ENCODE results near the gene APMAP. TPM values are rescaled to one million over a fixed set of nuclear protein-coding genes. Genes with fewer than 3 reads are reported as not detected.
A peak's percentile ranks its signal among the peaks of the same experiment; 100 is the strongest.

APMAP gene
- total RNA-seq, 2 experiments from 2014 or later: 27.7 to 28.0 TPM

DNA sequence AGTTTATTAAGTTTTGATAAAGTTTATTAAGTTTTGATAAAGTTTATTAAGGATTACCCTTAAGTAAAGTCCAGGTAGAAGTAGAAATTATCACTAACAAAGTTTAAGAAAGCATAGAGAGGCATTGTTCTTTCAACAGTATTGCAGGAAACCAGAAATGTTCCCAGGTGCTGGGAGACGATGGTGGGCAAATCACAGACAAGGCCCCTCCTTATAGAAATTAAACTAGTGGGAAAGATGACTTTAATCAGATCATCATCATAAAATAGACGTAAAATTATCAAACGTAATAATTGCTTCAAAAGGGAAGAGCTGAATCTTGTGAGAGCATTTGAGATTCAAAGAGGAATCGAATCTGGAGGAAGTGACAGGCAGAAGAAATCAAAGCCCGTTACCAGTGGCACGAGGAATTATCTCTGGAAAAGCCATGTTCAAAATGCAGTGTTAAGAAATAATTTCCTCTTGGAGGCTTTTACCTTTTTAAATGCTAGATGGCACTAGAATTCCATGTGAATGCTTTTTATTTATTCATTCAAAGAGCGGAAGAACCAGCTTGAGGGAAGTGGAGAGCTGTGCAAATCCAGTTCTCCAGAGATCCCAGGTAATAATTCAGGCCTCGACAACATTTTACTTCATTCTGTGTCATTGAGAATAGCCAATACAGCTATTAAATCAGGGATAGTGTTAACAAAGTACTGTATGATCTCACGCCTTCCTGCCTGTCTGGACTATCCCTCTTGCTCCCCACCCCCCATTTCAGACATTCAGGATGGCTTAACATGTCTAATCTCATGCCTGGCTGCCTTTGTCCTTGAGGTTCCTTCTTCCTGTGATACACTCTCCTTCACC is 1.0 kb upstream of the APMAP start:
- H3K4me3 ChIP-seq (ENCODE audit: low read depth, low read length, poor library complexity, severe bottlenecking): peak overlapping the region; percentile 86
- peak; percentile 40 for DNase-seq (ENCODE audit: low spot score)
- H3K9me3 ChIP-seq (ENCODE audit: low read length): no peaks in the 10 kb centered on the region
- H3K79me2 ChIP-seq (ENCODE audit: insufficient read depth, low read depth, low read length): peaks cover 16% of the 10 kb centered on the region; the same call in 1 of the 2 replicates
- intact Hi-C loops (cut with micrococcal nuclease; ENCODE audit: unreplicated experiment): loop anchor here (2.0 to 10.0 kb wide), 4 partner anchors 185 to 631 kb away; partner anchors contain the start of genes NANP and PYGB
- no peaks in the 10 kb centered on the region for H3K9me2 ChIP-seq (ENCODE audit: insufficient read depth, low read length)
- H3K27ac ChIP-seq (ENCODE audit: low read depth, low read length, poor library complexity, severe bottlenecking): peak overlapping the region; percentile 63
- CTCF ChIA-PET (ENCODE audit: unreplicated experiment): no interaction called here
- TF ChIP-seq, protein P1, sequence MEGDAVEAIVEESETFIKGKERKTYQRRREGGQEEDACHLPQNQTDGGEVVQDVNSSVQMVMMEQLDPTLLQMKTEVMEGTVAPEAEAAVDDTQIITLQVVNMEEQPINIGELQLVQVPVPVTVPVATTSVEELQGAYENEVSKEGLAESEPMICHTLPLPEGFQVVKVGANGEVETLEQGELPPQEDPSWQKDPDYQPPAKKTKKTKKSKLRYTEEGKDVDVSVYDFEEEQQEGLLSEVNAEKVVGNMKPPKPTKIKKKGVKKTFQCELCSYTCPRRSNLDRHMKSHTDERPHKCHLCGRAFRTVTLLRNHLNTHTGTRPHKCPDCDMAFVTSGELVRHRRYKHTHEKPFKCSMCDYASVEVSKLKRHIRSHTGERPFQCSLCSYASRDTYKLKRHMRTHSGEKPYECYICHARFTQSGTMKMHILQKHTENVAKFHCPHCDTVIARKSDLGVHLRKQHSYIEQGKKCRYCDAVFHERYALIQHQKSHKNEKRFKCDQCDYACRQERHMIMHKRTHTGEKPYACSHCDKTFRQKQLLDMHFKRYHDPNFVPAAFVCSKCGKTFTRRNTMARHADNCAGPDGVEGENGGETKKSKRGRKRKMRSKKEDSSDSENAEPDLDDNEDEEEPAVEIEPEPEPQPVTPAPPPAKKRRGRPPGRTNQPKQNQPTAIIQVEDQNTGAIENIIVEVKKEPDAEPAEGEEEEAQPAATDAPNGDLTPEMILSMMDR (conservative IDR thresholded peaks at IDR 0.05; ENCODE audit: low read length): peak; percentile 64
- no peak for TF ChIP-seq EZH2phosphoT487 (IDR thresholded peaks at IDR 0.05; ENCODE audit: borderline replicate concordance, low read depth, low read length)
- peaks cover 10% of the 10 kb centered on the region for H4K20me1 ChIP-seq (ENCODE audit: insufficient read depth, low read length)
- BruUV-seq (replicated peaks): no TSS peak
- peak overlapping the region; percentile 81 for H3K4me2 ChIP-seq (ENCODE audit: low read length)
- H2AFZ ChIP-seq (ENCODE audit: low read length): peak overlapping the region; percentile 80
- H3K4me1 ChIP-seq (ENCODE audit: insufficient read depth, low read length, poor library complexity, severe bottlenecking): peaks cover 28% of the 10 kb centered on the region
- H3K36me3 ChIP-seq (ENCODE audit: insufficient read depth, low read length): peaks cover 4% of the 10 kb centered on the region; the same call in 1 of the 2 replicates
- POLR2A ChIA-PET: interaction anchor here (0.8 kb wide), 1 partner anchor 16 kb away, joined by 3 read pairs; no protein-coding TSS in a partner anchor

GRCh38 chr20:24991897-24992486 is 559 bp downstream of the APMAP start:
- peaks cover 16% of the 10 kb centered on the region; the same call in 1 of the 2 replicates for H3K79me2 ChIP-seq (ENCODE audit: insufficient read depth, low read depth, low read length)
- peak overlapping the region; percentile 92 for H3K4me2 ChIP-seq (ENCODE audit: low read length)
- peak overlapping the region; percentile 80; the same call in 1 of the 2 replicates for H2AFZ ChIP-seq (ENCODE audit: low read length)
- peak; percentile 18 for DNase-seq (ENCODE audit: low spot score)
- no peaks in the 10 kb centered on the region for H3K9me2 ChIP-seq (ENCODE audit: insufficient read depth, low read length)
- H3K36me3 ChIP-seq (ENCODE audit: insufficient read depth, low read length): peaks cover 11% of the 10 kb centered on the region
- H3K9me3 ChIP-seq (ENCODE audit: low read length): no peaks in the 10 kb centered on the region
- H3K4me3 ChIP-seq (ENCODE audit: low read depth, low read length, poor library complexity, severe bottlenecking): peak overlapping the region; percentile 86
- peaks cover 28% of the 10 kb centered on the region for H3K4me1 ChIP-seq (ENCODE audit: insufficient read depth, low read length, poor library complexity, severe bottlenecking)
- BruUV-seq (replicated peaks): no TSS peak
- TF ChIP-seq, protein P1 (conservative IDR thresholded peaks at IDR 0.05; ENCODE audit: low read length): no peak
- TF ChIP-seq EZH2phosphoT487 (IDR thresholded peaks at IDR 0.05; ENCODE audit: borderline replicate concordance, low read depth, low read length): no peak
- ChIA-PET CTCF (ENCODE audit: unreplicated experiment) (interaction anchor here (0.5 kb wide), 1 partner anchor 206 kb away, joined by 3 read pairs; no protein-coding TSS in a partner anchor), POLR2A (no interaction called here)
- H3K27ac ChIP-seq (ENCODE audit: low read depth, low read length, poor library complexity, severe bottlenecking): no peak overlapping the region
- intact Hi-C loops (cut with micrococcal nuclease; ENCODE audit: unreplicated experiment): loop anchor here (1.0 to 10.0 kb wide), 3 partner anchors 255 to 633 kb away; partner anchors contain the start of genes NANP and PYGB
- peaks cover 12% of the 10 kb centered on the region for H4K20me1 ChIP-seq (ENCODE audit: insufficient read depth, low read length)
